HEK293 (cell line): ENCODE results near the gene ZCCHC14.
A peak's percentile ranks its signal among the peaks of the same experiment; 100 is the strongest.

Experiments
- ATF2 ChIP-seq: fragments of 450-650 bp; formaldehyde crosslinking; IDR thresholded peaks from 2 replicates; pipeline ENCODE4 v1.5.1; 2016; ENCODE audit warnings: missing biosample characterization, missing genetic modification characterization, low read depth
- CTCF ChIP-seq: fragments of 450-650 bp; formaldehyde crosslinking; IDR thresholded peaks from 2 replicates; pipeline ENCODE4 v1.5.1; 2016; ENCODE audit warnings: missing biosample characterization, missing genetic modification characterization
- EGR2 ChIP-seq: fragments of 450-650 bp; formaldehyde crosslinking; IDR thresholded peaks from 2 replicates; pipeline ENCODE4 v1.5.1; 2016; ENCODE audit warnings: low read depth, missing biosample characterization, missing genetic modification characterization
- REST ChIP-seq: fragments of 450-650 bp; formaldehyde crosslinking; IDR thresholded peaks from 2 replicates; pipeline ENCODE4 v1.5.1; 2016; ENCODE audit warnings: missing biosample characterization, missing genetic modification characterization
- TCF7L2 ChIP-seq: IDR thresholded peaks from 2 replicates; pipeline ENCODE4 v1.6.1; 2011; ENCODE audit warnings: low read depth, mild to moderate bottlenecking, inconsistent platforms, low read length, moderate library complexity, borderline replicate concordance
- ZBTB1 ChIP-seq: fragments of 450-650 bp; formaldehyde crosslinking; IDR thresholded peaks from 2 replicates; pipeline ENCODE4 v1.5.1; 2016; ENCODE audit warnings: missing biosample characterization, missing genetic modification characterization
- ZFP41 ChIP-seq: fragments of 450-650 bp; formaldehyde crosslinking; IDR thresholded peaks from 2 replicates; pipeline ENCODE4 v1.5.1; 2016; ENCODE audit warnings: missing biosample characterization, missing genetic modification characterization, borderline replicate concordance
- ZIC2 ChIP-seq: fragments of 450-650 bp; formaldehyde crosslinking; IDR thresholded peaks from 2 replicates; pipeline ENCODE4 v1.5.1; 2016; ENCODE audit warnings: missing biosample characterization, missing genetic modification characterization
- ZNF302 ChIP-seq: fragments of 450-650 bp; formaldehyde crosslinking; IDR thresholded peaks from 2 replicates; pipeline ENCODE4 v1.5.1; 2016; ENCODE audit warnings: missing biosample characterization, missing genetic modification characterization, low read depth

DNA sequence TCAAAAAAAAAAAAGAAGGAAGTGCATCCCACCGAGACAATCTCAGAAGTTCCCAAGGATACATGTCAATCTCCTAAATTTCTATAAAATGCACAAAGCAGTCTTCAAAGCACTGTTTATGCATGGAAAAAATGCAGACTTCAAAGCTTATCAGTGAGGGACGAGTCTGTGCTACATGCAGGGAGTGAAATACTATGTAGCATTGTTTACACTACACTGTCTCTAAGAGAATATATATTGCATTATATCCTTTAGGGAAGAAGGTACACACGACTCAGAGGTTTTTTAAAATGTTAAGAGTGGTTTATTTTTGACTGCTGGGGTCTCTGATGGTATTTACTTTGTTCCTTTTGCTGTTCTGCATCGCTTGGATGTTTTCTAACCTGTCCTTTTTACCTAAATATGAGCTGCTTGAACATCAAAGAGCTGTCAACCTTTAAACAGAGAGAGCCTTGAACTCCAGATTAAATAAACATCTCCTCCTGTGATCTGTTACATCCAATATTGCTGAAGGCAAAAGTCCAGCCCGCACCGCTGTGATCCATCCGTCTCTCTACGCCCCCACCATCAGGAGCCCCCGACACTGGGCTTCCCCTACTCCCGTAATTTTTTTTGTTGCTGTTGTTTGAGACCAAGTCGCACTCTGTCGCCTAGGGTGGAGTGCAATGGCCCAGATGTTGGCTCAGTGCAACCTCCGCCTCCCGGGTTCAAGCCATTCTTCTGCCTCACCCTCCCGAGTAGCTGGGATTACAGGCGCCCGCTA is 110.6 kb downstream of the ZCCHC14 start:
- TF ChIP-seq ZFP41 (tag by site-specific recombination) (no peak), CTCF (tag by site-specific recombination) (no peak), EGR2 (tag by site-specific recombination) (no peak), REST (no peak), TCF7L2 (peak; percentile 60), ZIC2 (tag by site-specific recombination) (no peak), ZNF302 (no peak), ATF2 (no peak), ZBTB1 (tag by site-specific recombination) (no peak)
